ENCODE data around the gene FOXRED2.

DNA sequence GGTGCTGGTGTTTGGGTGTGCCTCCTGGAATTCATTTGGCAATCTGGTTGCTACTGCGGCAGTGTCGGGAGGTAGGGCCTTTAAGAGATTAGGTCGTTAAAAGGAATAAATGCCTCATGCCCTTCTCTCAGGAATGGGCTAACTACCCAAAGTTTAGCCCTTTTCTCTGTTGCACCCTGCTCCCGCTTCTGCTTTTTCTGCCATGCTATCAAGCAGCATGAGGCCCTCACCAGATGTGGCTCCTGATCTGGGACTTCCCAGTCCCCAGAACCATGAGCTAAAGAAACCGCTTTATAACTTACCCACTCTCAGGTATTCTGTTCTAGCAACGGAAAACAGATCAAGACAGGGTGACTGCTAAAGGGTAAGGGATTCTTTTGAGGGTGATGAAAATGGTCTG lies 15.8 kb upstream of the FOXRED2 start:
- TF ChIP-seq, protein P1, sequence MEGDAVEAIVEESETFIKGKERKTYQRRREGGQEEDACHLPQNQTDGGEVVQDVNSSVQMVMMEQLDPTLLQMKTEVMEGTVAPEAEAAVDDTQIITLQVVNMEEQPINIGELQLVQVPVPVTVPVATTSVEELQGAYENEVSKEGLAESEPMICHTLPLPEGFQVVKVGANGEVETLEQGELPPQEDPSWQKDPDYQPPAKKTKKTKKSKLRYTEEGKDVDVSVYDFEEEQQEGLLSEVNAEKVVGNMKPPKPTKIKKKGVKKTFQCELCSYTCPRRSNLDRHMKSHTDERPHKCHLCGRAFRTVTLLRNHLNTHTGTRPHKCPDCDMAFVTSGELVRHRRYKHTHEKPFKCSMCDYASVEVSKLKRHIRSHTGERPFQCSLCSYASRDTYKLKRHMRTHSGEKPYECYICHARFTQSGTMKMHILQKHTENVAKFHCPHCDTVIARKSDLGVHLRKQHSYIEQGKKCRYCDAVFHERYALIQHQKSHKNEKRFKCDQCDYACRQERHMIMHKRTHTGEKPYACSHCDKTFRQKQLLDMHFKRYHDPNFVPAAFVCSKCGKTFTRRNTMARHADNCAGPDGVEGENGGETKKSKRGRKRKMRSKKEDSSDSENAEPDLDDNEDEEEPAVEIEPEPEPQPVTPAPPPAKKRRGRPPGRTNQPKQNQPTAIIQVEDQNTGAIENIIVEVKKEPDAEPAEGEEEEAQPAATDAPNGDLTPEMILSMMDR (IDR thresholded peaks at IDR 0.05) = no peak
- TF ChIP-seq ZFX (IDR thresholded peaks at IDR 0.05; ENCODE audit: borderline replicate concordance) = no peak

All from 22Rv1 (cell line).